GM18861 (cell line): ENCODE results near the gene CHST13.

Experiments used
- ATAC-seq: cut with Tn5 transposase; IDR thresholded peaks from one replicate; pipeline ENCODE4 v1.9.1; 2021; ENCODE audit not compliant: unreplicated experiment

Gene CHST13

DNA sequence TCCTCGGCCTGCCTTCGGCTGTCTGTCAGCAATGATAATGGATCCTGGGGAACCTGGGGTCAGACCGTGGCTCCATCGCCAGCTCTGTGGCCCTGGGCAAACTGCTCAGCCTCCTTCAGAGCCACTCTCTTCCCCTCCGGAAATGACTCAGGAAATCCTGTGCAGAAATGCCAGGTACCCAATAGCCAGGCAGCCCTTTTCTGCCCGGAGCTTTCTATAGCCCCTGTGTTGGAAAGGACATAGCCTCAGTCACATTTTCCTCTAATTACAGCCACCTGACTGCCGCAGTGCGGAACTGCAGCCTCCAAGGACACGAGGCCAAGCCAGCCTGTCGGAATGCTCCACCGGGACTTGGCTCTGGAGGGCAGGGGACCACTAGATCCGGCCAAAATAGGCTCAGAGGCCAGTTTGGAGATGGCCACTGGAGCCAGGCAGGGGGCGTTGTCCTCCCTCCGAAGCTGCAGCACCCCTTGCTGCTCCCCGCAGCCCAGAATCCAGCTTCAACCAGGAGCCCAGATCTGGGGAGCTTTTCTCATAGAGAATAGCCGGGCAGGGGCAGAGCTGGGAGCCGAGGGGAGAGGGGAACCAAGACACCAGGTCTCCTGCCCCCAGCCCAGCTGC is 36.7 kb upstream of the CHST13 start:
- no peak for ATAC-seq

DNA sequence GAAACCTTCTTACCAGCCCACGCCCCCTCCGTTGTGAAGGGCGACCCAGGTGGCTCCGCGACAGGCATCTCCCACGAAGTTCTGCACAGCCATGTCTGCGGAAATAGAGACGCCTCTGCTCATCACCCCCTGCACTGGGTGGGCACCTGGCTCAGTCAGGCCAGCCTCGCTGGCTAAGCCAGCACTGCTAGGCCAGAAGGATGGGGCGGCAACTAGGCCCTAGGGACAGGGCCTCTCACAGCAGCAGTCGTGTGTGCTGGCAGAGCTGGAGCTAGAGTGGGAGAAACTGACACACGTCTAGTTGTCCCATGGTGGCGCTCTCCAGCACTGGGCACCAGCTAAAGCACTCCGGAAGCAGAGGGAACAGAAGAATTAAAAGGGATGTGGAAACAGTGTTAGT is 35.8 kb upstream of the CHST13 start:
- no peak for ATAC-seq

DNA sequence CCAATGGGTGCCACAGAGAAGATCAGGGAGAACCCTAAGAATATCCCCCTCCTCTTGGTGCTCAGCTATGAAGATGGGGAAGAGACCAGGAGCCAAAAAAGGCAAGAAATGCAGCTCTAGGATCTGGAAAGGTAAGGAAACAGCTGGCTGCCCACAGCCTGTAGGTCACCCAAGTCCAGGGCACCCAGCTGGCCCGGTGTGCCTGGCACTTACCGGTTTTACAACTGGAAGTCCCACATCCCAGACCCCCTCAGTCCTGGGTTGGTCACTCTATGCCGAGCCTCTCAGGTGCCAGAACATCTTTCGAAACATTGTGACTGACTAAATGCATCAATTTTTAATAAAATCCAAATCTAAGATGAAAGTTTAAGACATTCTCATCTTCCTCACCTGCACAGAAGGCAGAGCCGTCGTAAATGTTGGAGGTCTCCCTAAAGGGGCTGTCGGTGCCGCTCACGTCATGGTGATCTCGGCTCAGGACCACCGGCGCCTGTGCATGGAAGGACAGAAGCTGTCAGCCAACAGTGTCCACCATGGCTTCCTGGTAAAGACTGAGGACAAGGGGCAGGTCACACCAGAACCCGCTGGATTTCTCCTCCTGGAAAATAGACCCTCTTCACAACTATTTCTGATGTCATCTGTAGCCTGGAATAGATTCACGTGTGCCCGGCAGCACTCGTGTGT is 34.9 kb upstream of the CHST13 start:
- no peak for ATAC-seq

DNA sequence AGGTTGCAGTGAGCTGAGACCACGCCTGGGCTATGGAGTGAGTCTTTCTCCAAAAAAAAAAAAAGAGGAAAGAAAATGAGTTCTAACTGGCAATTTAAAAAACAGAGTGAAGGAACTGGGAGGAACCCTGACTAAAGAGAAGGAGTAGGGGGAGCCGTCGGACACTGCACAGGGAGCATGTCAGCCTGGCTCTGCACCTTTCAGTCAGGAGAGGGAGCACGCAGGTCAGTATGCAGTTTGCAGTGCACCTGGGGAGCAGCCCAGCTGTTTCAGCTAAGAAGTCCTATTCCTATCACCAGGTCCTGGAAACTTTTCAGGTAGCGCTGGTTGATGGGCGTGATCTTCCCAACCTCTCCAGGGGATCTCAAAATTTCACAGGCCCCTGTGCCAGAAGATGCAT is 33.3 kb upstream of the CHST13 start:
- no peak for ATAC-seq

DNA sequence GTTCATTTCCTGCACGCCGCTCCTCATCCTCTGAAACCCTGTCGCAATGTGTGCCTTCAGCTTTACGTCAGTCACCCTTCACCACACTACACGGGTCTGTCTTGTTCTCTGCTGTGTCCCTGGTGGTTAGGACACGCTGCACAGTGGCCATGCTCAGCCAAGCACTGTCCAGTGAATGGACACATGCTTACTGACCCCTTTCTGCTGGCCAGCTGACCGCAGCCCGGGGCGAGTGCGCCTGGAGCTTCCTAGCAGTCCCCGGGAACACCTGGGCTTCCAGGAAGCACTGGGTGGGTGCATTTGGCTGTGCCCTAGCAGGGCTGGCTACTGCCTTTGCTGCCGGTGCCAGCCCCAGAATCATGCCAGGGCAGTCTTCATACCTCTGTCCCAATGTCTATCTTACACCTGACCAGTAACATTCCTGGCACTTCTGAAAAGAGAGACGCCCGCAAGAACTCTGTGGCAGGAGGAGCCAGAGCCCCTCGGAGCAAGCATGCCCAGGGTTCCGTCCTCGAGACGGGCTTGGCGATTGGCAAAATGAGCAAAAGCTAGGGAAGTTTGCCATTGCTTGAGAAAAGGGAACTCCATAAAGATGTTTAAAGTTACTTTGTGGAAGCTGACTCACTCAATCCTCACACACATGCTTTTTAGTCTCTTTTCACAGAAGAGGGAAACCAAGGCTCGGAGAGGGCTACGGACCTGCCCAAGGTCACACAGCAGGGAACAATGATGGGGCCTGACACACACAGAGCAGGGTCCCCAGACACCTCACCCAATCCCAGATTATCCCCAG is 32.5 kb upstream of the CHST13 start:
- no peak for ATAC-seq

DNA sequence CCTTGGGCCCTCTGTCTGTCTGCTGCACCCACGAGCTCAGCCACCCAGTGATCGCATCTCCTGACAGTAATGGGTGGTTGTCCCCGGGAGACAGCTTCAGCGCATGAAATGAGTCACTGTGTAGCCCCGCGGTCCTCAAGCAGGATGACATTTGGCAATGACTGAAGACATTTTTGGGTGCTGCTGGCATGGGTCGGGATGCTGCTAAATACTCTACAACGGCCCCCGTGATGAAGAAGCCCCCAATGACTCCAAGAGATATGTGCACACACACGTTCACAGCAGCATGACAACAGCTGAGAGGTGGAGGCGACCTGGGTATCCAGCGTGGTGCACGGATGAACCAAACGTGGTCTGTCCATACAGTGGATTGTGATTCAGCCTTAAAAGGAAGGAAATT is 30.9 kb upstream of the CHST13 start:
- ATAC-seq, result no peak

DNA sequence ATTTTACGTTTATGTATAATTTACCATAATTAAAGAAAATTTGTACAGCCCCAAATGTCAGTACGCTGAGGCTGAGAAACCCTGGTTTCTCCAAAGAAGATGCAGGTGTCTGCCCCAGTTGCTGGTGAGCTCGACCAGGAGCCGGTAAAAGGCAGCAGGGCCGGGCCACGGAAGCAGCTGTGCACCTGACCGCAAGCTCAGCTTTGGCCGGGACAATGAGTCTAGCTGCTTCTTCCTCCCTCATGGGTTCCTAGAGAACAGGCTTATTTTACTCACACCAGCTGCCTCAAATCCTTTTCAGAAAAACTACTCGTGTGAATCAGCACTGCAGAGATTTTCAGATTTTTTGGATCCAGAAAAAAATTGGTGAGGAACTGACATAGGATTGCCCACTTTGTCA is 30.2 kb upstream of the CHST13 start:
- no peak for ATAC-seq

DNA sequence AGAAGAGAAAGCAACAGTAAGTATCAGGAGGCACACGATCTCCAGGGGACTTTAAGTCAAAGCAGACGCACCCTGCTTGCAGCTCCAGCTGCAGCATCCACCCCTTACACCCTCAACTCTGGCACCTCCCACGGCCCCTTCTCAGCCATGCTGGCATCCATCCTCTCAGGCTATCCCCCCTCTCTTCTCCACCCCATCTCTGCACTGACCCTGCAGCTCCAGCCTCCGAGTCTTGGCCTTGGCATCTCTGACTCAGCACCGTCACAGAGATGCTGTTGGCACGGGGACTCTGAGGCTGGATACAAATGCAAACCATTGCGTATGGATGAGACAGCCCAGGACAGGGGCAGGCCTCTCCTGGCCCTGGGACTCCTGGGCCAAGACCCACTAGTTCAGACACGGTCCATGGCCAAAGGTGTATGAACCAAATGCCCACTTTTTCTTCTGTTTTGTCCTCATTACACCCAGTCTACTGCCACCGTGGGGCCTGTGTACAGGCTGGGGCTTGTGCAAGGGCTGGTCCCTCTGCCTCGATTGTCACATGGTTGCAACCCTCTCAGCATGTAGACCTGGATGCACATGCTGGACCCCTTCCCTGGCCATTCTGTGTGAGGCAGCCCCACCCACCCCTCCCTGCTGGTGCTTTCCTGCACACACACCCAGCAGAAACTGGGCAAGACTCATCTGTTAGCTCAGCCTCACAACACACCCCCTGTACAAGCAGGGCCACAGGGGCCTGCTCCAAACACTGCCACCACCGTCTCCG is 29.6 kb upstream of the CHST13 start:
- ATAC-seq, result no peak

DNA sequence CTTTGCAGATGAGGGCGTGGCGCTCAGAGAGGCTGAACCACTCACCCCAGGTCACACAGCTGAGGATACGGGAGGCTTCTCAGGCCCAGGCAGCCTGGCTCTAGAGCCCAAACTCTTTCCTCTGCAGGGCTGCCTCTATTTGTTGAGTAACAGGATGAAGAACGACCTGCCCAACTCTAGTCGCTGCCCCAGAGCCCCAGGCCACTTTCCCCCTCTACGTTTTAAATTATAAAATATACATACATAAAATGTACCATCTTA is 29.1 kb upstream of the CHST13 start:
- no peak for ATAC-seq

DNA sequence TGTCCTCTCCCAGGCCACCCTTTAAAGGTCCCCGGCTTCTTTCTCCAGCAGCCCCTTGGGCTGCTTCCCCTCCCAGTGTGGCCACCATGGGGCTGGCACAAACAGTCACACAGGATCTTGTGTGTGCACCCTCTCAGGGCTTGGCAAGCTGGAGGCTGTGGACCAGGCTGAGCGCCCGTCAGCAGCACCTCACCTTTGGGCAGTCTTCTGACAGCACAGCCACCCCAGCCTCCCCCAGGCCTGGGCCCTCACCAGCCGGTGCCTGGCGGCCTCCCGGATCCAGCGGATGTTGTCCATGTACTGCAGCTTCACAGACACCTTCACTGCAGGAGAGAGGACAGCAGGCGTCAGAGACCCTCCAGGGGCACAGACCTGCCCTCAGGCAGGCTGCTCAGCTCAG is 28.2 kb upstream of the CHST13 start:
- no peak for ATAC-seq

DNA sequence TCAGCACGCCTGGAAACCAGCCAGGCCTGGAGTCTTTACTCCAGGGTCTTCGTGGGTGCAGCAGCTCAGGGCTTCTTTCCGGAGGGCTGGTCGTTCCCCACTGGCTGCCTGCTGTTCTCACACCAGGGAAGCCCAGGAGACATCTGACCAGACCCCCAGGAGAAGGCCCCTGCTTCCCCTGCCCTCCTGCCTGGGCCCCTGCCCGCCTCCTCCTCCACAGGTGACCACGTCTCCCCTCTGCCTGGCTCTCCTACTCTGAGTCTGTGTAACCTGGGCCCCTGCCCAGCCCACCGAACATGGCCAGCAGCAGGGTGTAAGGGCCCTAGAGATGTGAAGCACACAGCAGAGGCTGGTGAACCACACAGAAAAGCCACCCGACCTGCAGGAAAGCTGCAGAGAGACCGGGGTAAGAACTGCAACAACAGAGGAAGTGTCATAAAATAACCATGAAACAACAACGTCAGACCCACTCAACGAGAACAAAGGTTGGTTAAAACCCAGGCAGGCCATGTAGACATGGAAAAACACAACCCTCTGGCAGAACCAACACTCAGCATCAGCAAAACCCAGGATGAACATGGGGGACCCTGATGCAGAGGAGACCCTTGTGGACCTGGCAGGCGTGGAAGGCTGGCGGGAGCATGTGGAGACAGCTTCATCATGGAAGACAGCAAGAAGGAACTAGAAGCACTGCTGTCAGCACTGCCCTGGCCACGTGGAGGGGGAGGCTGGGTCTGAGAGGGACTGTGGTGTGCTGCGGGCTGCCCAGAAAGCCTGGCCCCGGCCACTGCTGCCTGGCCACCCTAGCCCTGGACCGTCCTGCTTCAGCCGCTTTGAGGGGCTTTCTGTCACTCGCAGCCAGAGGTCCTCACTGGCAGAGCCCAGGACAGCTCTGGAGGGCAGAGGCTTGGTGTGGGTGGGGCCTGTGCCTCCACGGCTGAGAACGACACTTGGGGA is 26.8 kb upstream of the CHST13 start:
- ATAC-seq, result no peak

DNA sequence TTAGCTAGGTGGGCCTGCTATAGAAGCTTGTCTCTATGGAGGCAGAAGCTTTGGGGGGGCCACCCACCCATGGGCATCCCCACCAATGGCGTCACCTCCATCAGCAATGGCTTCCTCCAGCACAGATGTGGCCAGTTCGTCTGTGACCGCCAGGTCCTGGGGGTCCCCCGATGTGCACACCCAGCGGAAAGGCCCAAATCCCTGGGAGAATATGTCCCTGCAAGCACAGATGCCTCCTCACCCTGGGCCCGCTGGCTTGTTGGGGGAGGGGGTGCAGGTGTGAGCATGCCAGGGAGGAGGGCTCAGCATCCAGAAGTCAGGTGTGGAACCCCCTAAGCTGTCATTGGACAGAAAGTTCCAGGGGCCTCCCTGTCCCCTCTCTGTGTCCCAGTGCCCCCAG is 26.0 kb upstream of the CHST13 start:
- no peak for ATAC-seq

DNA sequence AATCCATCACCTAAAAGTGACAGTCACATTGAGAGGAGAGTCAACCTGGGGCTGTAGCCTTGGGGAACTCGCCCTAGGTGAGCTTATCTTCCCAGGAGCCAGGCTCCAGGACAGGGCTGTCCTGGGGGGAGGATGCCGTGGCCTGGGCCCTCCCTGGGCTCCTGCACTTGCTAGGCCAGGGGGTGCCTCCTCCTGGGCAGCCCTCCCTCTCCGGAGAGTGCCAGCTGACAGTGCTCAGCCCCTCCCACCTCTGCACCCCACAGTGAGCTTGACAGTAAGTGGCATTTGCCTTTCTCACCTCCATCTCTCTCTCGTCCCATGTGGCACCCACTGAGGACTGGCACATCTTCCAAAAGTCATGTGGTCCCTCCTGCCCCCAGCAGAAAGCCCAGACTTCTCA is 25.5 kb upstream of the CHST13 start:
- ATAC-seq, result no peak

DNA sequence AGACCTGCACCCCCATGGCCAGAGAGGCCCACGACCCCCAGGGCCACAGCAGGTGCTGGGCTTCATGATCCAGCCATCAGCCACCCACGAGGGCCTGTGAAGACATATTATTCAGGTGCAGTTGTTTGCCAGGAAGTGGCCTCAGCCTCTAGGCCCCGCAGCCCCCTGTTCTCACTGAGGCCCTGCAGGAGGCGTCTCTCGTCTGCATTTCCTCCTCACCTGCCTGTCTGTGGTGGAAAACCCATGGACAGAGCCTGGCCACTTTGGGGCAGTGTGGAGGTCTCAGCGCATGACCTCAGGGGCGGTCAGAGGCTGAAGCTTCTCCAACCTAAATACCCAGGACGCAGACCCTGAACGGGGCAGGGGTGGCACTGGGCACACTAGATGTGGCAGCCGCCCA is 25.0 kb upstream of the CHST13 start:
- no peak for ATAC-seq

DNA sequence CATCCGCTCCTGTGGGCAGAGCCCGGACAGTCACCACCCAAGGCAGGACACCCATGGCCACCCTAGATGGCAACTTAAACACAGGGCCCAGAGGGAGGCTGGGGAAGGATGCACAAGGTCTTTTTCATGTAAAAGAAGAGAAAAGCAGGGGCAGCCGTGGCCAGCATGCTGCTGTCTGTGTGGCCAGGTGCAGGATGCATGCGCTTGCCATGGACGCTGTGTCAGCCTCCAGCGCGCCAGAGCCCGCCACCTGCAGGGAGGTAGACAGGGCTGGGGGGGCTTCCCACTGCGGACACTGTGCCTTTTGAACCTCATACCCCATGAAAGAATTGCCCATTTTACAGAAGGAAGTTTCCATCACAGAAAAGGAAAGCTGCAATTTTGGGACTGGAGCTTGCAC is 24.6 kb upstream of the CHST13 start:
- ATAC-seq, result no peak

DNA sequence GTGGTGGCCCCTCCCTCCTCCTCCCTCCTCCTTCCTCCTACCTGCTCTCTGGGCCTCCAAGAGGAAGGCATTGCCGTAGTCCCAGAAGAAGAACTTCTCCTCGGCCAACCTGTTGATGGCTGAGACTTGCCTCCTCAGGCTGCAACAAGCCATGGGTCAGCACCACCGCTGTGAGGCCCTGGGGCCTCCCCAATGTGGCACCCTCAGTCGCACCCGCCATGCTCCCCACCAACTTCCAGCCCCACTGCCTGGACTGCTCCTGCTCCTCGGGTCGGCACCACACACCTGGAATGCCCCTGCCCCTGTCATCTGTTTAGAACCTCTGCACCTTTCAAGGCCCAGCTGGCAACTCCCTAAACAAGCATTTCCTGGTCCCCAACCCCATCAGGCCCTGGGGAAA is 23.9 kb upstream of the CHST13 start:
- ATAC-seq, result no peak

DNA sequence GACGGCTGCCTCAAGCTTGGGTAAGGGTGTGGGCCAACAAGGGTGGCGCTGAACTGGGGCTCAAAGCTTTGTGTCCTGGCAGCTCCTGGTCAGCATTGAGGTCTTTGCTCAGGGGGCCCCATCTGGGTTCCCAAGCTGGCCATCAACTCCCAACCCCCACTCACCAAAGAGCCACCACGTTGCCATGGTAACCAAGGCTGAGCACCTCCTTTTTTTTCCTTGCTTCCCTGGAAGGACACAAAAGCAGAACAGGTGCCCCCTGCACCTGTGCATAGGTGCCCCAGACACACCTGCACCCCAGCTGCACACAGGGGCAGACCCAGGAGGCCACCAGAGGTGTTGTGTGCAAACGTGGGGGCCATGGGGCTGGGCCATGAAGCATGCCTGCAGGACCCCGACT is 22.9 kb upstream of the CHST13 start:
- no peak for ATAC-seq

DNA sequence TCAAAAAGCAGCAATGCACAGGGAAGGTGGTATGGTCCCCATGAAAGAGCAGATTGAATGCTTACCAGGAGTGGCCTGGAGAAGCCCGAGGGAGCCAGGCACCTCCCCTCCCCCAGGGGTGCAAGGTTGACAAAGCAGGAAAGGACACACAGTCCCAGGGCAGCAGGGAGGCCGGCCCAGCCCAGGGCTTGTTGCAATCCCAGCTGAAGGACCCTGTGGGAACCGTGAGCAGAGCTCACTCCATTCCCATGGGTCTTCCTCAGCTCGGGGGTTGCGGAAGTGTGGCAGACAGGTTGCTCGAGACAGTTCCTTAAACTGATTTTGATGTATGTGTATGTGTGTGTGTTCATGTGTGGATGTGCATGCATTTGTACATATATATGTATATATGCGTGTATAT is 22.2 kb upstream of the CHST13 start:
- ATAC-seq, result no peak

DNA sequence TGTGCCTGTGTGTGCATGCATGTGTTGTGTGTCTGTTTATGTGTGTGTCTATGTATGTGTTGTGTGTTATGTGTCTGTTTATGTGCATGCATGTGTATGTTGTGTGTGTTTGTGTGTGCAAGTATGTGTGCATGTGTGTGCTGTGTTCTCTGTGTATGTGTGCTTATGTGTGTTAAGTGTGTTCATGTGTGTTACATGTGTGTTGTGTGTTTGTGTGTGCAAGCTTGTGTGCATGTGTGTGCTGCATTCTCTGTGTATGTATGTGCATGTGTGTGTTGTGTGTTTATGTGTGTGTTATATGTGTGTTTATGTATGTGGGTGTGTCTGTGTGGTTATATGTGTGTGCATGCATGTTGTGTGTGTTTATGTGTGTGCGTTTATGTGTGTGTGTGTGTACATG is 21.3 kb upstream of the CHST13 start:
- ATAC-seq, result no peak

DNA sequence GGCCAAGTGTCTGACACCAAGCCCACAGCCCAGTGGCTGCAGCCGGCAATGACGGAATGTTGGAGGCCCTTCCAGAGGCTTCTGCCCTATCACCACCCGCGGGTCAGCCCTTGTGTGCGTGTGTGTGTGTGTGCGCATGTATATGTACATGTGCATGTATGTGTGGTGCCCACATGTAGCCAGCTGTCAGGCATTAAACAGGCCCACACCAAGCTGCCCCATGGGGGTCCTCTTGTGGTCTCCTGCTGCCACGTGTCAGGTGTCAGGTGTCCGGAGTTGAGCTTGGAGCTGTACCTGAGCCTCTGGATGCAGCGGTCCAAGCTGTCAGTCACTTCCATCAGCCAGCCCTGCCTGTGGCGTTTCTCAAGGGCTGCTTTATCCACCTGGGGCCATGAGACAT is 20.3 kb upstream of the CHST13 start:
- ATAC-seq, result no peak

DNA sequence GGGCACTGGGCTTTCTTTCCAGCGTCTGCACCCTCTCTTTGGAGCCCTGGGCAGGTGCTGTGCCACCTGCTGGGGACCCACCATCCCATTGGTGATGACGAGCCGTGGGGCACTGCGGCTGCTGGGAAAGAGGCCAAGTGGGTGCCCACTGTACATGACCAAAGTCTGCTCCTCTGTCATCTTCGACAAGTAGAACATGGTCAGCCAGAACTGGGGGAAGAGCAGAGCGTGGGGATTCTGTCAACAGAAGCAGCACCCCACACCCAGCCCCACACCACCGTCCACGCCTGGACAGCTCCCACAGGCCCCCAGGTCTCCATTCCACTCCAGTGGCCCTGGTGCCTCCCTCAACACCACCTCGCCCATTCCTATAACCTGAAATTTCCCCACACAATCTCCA is 16.1 kb upstream of the CHST13 start:
- no peak for ATAC-seq
